NK-92 treated with Interleukin-12 subunit alpha and Interleukin-12 subunit beta, amount 100 ng/mL, for 24 hours (cell line): ENCODE results near the gene ZP1.

ENCODE experiments used
- DNase-seq: peaks from one replicate; lab custom pipeline; 2025; lab: John Stamatoyannopoulos, UW

The ZP1 gene

DNA sequence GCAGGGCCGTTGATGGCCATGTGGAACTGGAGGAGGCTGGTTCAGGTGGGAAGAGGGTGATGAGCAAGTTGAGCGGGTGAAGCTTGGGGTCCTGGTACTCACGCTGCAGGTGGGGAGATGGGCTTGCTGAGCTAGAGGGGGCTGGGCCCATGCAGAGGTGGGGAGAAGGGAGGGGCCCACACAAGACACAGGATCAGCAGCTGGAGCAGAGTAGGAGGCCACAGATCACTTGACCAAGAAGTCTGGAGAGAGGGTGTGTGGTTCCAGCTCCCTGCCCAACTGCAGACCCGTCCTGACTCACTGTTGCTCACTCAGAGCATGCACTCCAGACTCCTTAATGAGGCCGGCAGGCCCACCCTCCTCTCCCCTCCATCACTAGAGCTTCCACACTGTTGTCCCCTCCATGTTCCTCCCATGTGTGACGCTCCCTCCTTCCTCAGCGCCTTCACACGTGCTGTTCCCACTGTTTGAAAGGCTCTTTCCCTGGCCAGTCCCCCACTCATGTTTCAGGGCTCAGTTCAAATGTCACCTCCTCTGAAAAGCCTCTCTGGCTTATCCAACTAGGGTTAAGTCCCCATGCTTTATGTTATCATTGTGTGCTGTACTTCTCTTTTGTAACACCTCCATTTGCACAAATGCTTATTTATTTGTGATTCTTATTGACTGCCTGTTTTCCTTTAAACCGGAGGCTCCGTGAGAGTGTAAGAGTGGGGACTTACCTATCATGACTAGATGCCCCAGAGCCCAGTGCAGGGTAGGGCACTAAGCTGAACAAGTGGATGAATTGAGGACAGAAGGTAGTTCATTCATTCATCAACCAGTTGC, 23.1 kb upstream of the ZP1 start:
- no peak for DNase-seq

DNA sequence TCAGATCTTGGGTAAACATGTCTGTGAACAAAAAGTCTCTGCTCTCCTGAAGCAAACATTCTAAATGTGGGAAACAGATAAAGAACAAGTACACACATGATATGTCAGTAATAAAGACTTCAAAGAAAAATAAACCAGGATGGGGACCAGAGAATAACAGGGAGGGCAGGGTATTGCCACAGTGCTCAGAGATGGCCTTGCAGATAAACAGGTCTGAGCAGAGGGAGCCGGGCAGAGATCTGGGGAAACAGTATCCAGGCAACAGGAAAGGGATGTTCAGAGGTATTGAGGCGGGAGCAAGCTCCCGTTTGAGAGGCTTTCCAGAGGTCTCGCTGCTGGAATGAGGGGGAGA, 22.5 kb upstream of the ZP1 start:
- DNase-seq, result no peak

DNA sequence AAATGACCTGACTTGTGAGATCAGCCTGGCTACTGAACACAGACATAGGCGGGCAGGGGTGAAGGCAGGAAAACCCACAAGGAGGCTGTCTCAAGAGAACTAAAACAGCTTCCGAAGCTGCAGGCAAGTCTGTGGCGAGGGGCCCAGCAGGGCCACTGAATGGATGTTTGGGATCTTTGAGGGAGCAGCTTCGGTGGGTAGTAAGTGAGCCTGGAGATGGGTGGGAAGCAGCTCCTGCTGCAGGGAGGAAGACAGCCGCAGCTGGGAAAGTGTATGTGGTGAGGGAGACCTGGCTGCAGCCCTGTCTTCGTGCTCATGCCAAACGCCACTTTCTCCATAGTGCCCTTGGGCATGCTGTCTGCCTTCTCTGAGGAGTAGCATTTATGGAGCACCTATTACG, 22.0 kb upstream of the ZP1 start:
- no peak for DNase-seq

- DNase-seq, result no peak
Observed at GRCh38 chr11:60847281-60847680, 20.1 kb upstream of the ZP1 start.

DNA sequence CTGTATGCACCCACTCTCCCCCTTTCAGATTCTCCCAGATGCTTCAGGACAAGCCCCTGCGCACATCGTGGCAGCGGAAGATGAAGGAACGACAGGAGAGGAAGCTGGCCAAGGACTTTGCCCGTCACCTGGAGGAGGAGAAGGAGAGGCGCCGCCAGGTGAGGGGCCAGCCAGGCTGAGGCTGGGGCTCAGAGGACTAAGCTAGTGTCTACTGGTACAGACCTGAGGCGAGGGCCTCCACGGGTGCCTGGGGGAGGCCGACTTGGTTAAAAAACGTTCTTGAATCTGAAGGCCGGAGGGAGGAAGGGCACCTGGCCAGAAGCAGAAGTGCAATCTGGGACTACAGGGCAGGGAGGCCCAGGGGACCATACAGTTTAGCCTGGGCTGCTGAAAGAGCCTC, 19.4 kb upstream of the ZP1 start:
- DNase-seq, result no peak

DNA sequence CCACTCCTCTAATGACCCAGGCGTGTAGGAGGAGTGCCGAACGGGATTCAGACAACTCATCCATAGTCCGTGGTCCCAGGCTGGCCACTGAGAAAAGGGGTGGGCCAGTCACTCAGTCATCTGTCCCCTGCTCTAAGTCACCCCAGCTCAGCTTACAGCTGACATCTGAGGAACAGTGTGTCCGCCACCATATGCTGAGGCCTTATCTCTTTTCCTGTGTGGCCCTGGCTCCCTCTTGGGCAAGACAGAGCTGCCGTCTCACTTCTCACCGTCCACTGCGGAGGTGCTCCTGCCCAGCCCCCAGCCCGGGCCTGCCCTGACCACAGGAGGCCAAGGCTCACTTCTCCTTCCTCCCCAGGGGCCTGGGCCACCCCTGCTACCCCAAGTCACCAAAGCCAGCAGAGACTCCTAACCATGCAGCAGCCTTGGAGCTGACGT, 18.6 kb upstream of the ZP1 start:
- DNase-seq, result no peak

DNA sequence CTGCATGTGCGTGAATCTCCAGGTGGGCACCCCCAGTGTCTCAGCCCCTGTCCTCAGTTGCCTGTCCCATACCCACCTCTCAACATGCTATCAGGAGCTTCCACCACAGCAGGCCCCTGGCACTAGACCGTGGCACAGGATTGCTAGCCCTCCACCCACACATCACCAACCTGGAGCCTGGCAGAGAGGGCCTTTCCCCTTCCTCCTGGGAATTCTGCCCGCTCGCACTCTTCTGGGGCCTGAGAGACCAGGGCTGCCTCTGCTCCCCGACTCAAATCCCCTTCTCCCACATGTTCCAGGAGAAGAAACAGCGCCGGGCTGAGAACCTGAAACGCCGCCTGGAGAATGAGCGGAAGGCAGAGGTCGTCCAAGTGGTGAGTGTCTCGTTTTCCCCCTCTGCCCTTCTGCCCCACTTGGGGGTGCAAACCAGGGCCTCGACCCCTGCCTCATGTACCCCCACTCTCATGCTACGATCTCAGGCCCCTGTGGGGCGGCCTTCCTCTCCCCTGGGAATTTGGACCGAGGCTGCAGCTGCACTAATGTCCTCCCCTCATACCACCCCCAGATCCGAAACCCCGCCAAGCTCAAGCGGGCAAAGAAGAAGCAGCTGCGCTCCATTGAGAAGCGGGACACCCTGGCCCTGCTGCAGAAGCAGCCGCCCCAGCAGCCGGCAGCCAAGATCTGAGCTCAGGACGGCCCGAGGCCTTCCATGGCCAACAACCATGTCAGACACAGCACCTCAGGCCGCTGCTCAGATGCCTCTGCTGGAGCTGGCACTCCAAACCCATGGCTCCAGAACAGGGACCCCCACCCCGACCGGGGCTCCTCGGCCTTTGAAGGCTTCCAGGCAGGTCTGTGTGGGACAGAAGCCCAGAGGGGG, 17.5 kb upstream of the ZP1 start:
- no peak for DNase-seq

DNA sequence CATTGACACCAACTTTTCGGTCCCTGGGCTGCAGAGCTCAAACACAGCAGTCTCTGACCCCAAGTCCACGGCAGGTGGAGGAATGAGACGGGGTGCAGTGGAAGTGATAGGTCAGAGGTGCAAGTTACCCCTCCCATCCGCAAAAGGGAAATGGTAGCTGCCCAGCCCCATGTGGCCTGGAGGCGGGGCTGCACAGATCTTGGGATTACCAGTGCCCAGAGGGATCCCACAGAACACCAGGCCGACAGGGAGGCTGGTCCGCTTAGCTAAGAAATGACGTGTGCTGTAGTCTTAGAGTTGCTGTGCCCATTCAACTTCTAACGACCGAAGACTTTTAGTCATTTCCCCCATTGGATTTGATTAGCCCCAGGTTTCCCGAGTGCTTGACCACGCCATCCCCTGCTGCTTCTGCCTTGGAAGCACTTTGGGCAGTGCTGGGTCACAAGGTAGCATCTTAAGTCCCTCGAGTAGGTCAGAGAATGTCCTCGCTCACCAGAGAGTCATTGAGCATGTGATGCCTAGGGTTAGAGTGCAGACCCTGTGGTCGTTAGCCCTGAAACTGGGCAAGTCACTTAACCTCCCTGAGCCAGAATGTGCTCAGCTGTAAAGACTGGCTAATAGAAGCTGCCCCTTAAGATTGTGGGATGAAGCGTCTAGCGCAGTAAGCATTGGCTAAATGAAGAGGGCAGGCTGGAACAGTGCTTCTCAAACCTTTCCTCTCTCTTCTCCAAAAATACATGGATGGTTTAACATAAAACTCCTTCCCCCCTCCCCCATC, 15.8 kb upstream of the ZP1 start:
- no peak for DNase-seq

DNA sequence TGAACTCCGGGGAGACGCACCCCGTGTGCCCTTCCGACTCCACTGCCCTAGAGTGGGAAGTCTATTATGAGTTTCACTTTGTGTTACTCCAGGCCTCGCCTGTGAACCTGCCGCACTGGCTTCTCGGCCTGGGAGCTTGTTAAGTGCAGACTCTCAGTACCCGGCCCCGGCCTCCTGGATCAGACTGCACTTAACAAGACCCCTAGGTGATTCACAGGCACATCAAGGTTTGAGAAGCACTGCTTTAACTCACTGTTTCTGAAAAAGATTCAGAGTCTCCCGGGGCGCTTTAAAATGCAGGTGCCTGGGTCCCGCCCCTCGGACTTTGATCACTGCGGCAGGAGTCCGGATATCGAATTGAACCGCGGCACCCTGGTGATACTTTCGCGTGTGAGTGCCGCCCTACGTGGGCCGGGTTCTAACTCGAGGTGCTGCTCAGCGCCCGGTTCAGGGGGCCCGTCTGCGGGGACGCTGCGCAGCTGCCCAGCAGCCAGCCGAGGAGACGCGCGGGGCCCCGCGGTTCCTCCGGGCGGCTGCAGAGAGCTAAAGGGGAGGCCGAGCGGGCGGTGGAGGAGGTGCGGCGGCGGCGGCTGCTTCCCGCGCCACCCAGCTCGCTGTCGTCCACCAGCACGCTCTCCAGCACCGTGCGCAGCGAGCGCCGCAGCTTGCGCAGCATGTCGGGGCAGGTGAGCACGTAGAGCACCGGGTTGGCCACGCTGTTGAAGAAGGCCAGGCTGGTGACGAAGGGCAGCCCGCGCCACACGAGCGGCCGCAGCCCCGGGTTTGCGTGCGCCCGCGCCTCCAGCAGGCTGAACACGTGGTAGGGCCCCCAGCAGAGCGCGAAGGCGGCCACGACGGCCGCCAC, 15.0 kb upstream of the ZP1 start:
- DNase-seq, result no peak

DNA sequence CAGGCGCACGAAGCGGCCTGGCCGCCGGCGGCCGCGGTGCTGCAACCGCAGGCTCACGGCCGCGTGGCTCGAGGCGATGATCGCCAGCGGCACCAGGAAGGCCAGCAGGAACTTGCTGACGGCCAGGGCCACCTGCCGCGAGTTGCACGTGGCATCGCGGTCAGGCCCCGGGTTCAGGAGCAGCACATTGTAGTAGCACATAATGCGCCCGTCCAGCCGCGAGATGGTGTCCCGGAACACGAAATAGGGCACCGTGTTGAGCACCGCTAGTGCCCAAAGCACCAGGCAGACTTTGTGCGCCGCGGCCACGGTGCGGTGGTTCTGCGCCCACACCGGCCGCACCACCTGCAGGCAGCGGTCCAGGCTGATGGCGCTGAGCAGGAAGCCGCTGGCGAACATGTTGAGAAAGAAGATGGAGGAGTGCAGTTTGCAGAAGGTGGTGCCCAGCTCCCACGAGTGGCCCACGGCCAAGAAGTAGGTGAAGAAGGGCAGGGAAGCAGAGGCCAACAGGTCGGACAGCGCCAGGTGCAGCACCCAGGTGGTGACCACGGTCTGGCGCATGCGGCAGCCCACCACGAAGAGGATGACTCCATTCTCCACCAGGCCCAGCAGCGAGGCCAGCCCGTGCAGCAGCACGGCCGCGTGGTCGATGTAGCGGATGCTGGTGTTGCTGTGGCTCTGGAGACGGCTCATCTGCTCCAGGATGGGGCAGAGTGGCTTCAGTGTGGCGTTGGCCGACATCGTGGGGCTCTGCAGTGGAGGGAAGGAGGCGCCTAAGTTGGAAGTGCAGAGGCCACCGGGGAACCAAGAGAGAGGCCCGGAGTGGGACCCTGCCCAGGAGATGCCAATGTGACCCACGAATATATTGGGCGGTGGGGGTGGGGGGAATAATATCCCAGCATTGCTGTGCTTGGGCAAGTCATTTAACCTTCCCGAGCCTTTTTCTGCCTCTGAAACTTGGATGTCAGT, 14.1 kb upstream of the ZP1 start:
- DNase-seq, result no peak

DNA sequence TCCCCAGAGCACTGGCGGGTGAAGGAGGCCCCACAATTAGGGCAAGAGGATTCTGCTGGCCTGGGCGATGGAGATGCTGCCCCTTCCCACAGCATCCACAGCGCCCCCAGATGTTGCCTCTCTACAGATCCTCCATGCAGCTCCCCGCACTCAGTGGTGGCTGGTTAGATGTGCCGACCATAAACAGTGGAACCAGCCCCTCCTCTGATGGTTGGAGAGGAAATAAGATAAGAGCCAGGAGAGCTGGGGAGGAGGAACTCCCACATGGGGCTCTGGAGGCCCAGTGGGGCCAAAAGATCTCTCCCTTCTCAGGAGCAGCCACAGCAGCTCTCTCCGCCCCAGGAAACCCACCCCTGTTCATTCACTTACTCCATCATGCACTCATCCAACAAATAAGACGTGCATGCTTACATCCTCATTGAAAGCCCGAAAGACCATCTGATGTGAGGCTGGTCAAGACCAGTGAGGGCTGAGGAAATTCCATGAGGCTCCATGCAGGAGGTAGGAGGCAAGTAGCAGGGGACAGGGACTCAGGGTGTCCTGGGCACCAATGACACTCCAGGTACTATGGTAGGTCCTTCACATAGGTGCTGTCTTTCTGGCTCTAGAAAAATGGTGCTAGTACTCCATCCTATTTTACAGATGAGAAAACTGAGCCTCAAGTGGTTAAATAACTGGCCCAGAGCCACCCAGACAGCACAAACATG, 13.0 kb upstream of the ZP1 start:
- DNase-seq, result no peak

DNA sequence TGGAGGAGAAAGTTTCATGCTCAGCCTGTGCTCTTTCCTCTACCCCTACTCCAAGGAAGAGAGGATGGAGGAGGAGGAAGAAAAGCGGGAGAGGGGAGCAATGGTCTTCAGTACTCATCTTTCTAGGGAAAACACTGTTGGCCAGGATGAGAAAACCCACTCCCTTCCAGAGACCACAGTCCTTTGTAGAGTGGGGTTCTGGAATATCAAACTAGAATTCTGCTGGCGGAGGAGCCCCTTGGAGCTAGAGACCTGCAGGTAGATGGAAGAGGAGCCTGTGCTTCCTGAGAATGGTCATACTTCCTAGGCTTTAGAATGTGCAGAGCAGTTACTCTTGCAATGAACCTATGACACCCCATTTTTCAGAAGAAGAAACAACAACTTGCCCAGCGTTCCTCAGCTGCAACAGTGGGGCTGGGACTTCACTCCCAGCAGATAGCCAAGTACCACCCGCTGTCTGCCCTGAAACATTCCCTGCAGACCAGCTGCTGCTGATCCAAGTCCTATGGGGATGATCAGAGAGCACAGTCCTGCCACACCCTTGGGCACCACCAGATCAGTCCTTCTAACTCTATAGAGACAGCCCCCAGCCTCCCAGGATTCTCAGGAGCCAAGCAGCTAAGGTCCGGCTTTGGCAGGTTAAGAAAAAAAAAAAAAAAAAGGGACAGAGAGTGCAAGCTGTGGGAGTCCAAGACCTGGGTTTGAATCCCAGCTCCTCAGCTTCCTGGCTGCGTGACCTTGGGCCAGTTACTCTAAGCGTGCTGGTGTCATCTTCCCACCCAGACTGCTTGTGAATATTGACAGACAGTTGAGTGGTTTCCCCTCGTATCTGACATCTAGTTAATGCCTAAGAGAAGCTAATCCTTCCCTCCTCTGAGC, 12.3 kb upstream of the ZP1 start:
- DNase-seq, result no peak

DNA sequence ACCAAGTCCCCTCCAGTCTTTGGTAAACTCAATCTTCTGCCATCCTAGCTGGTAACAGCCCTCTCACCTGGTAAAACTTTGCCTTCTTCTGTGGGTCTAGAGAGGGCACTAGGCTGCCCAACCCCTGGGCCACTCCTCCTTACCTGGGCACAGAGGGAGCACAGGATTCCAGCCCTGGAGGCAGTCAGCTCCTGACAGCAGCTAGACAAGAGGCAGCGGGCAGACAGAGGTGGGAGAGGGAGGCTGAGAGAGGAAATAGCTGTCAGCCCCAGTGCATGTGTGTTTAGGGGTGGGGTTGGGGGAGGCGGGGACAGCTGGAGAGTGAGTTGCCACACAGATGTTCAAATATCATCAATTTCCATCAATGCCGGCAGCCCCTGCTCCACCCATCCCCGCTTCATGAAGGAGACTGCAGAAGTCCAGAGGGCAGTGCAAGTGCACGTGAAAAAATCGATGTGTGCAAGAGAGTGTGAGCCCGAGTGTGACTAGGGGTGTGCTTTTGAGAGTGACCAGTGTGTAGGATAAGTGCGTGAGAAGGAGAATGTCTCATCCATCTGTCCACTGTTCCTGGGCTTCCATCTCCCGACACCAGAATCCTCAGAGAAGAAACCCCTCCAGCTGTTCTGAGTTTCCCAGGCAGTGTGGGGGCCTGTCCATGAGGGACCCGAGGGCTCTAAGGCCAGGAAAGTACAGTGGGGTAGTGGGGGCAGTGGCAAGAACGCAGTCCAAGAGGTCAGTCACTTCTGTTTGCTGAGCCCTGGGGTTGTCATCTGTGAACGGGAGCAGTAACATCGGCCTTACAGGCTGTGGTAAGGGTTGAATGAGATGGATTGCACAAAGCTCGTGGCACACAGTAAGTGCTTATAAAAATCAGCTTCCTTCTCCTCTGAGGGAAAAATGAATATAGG, 11.4 kb upstream of the ZP1 start, which contains the start of gene PTGDR2:
Gene PTGDR2 (minus strand): TSS at position 225 of the 908 bp plus-strand sequence. CDS start 2,228 bp downstream, outside the sequence.
- DNase-seq, result no peak

GRCh38 chr11:60857378-60858232, 9.7 kb upstream of the ZP1 start:
- DNase-seq, result no peak

GRCh38 chr11:60858236-60858635, 9.1 kb upstream of the ZP1 start:
- DNase-seq, result no peak

- DNase-seq, result no peak
Observed at GRCh38 chr11:60858731-60859464, 8.4 kb upstream of the ZP1 start.
